Endothelial cell of umbilical vein (primary cell): ENCODE measurements around the gene PRR20B. TPM values are rescaled to one million over a fixed set of nuclear protein-coding genes. Genes with fewer than 3 reads are reported as not detected.

Source experiments
- BruUV-seq: library from RNA; stranded (reverse); fragments of 400-500 nt; replicated peaks from 2 replicates; lab custom pipeline; 2021; lab: Mats Ljungman, UMichigan
- CTCF ChIA-PET: fragments of 300-600, 350-600 bp; sonication (Branson Sonifier 250); formaldehyde crosslinking; loops from one replicate; lab custom pipeline; 2021; ENCODE audit warnings: antibody characterized with exemption, inconsistent platforms; lab: Charles Lee
- POLR2A ChIA-PET: fragments of 300-600, 350-600 bp; sonication (Branson Sonifier 250); formaldehyde crosslinking; loops from one replicate; lab custom pipeline; 2021; ENCODE audit warnings: antibody characterized with exemption, inconsistent platforms; lab: Charles Lee
- DNase-seq: peaks from one replicate; pipeline ENCODE4 v3.0.0-alpha.2; 2011; ENCODE audit warnings: low read depth, low spot score
- FAIRE-seq: peaks from 2 replicates; lab custom pipeline; 2011; peaks lifted over from hg19 to GRCh38; lab: Jason Lieb, UNC
- H2AFZ ChIP-seq: 2 replicates; pipeline ENCODE4 v1.6.0; 2012; ENCODE audit warnings: low read depth, low read length, control low read depth, inconsistent platforms
- H3K27ac ChIP-seq: 2 replicates; pipeline ENCODE4 v1.5.1; 2011; ENCODE audit warnings: low read depth, mild to moderate bottlenecking, control low read depth, low read length, moderate library complexity; ENCODE audit not compliant: insufficient read depth
- H3K27me3 ChIP-seq, 2 experiments: 2 replicates each; pipeline versions ENCODE4 v1.6.0 to v1.6.1; 2011; ENCODE audit warnings: low read length in 2 of 2, mixed read lengths in 1 of 2; ENCODE audit not compliant: control insufficient read depth in 2 of 2, insufficient read depth in 2 of 2
- H3K36me3 ChIP-seq, 2 experiments: 2 replicates in 1 of 2; 3 replicates in 1 of 2; pipeline ENCODE4 v1.5.1; 2011; ENCODE audit warnings: low read length in 2 of 2, mild to moderate bottlenecking in 1 of 2, moderate library complexity in 1 of 2; ENCODE audit not compliant: control insufficient read depth in 2 of 2, insufficient read depth in 2 of 2; ENCODE audit errors: extremely low read depth in 1 of 2
- H3K4me1 ChIP-seq: 3 replicates; pipeline ENCODE4 v1.5.1; 2011; ENCODE audit warnings: mild to moderate bottlenecking, low read length; ENCODE audit not compliant: control insufficient read depth, insufficient read depth; ENCODE audit errors: extremely low read depth
- H3K4me2 ChIP-seq: 2 replicates; pipeline ENCODE4 v1.6.1; 2011; ENCODE audit warnings: low read length, control low read depth, mixed read lengths; ENCODE audit not compliant: insufficient read depth
- H3K4me3 ChIP-seq, 3 experiments: fragments of 200-600 bp in 1 of 3; sonication (generic), shearing (Covaris generic) in 1 of 3; replicated peaks in 1 of 3; 2 replicates each; pipeline ENCODE4 v1.5.1; 2011 to 2016; ENCODE audit warnings: control low read depth in 3 of 3, low read length in 3 of 3, mild to moderate bottlenecking in 2 of 3, inconsistent platforms in 1 of 3, low read depth in 1 of 3, moderate library complexity in 1 of 3; ENCODE audit not compliant: insufficient read depth in 1 of 3
- H3K79me2 ChIP-seq: 2 replicates; pipeline ENCODE4 v1.6.0; 2012; ENCODE audit warnings: low read length, inconsistent platforms; ENCODE audit not compliant: control insufficient read depth, insufficient read depth
- H3K9ac ChIP-seq: replicated peaks from 2 replicates; pipeline ENCODE3; 2011; ENCODE audit warnings: low read length, control low read depth; ENCODE audit not compliant: insufficient read depth; ENCODE audit errors: extremely low read depth
- H3K9me1 ChIP-seq: replicated peaks from 3 replicates; pipeline ENCODE4 v1.6.0; 2011; ENCODE audit warnings: mild to moderate bottlenecking, low read length; ENCODE audit not compliant: control insufficient read depth, insufficient read depth; ENCODE audit errors: extremely low read depth
- H3K9me3 ChIP-seq: replicated peaks from 2 replicates; pipeline ENCODE4 v1.5.1; 2012; ENCODE audit warnings: low read length, inconsistent platforms; ENCODE audit not compliant: control insufficient read depth, insufficient read depth
- H4K20me1 ChIP-seq: replicated peaks from 2 replicates; pipeline ENCODE3; 2011; ENCODE audit warnings: mild to moderate bottlenecking, low read length; ENCODE audit not compliant: control insufficient read depth, insufficient read depth; ENCODE audit errors: extremely low read depth
- CTCF ChIP-seq, 2 donors: IDR thresholded peaks; 1 replicate in 1 of 2; 2 replicates in 1 of 2; pipeline ENCODE4 v1.5.1; 2011; ENCODE audit warnings: low read length in 2 of 2, mild to moderate bottlenecking in 2 of 2, moderate library complexity in 2 of 2, control low read depth in 1 of 2, inconsistent platforms in 1 of 2, low read depth in 1 of 2; ENCODE audit not compliant: insufficient read depth in 1 of 2; ENCODE audit errors: extremely low read depth in 1 of 2
- EZH2 ChIP-seq: IDR thresholded peaks from 2 replicates; pipeline ENCODE4 v1.6.1; 2012; ENCODE audit warnings: borderline replicate concordance, low read depth, mild to moderate bottlenecking, moderate library complexity, low read length, inconsistent platforms; ENCODE audit not compliant: severe bottlenecking
- FOS ChIP-seq: IDR thresholded peaks from 2 replicates; pipeline ENCODE4 v1.6.1; 2011; ENCODE audit warnings: mild to moderate bottlenecking, low read length, moderate library complexity, borderline replicate concordance; ENCODE audit not compliant: insufficient read depth
- GATA2 ChIP-seq: IDR thresholded peaks from 2 replicates; pipeline ENCODE4 v1.7.0; 2011; ENCODE audit warnings: low read depth, mild to moderate bottlenecking, moderate library complexity, mixed read lengths, low read length; ENCODE audit not compliant: insufficient read length, insufficient read depth
- JUN ChIP-seq: IDR thresholded peaks from 2 replicates; pipeline ENCODE4 v1.6.1; 2011; ENCODE audit warnings: borderline replicate concordance, low read depth; ENCODE audit not compliant: insufficient read length, insufficient read depth
- MAX ChIP-seq: IDR thresholded peaks from 2 replicates; pipeline ENCODE4 v1.6.1; 2011; ENCODE audit not compliant: insufficient read depth, insufficient read length
- MYC ChIP-seq: IDR thresholded peaks from one replicate; pipeline ENCODE4 v1.6.1; 2011; ENCODE audit warnings: mild to moderate bottlenecking, low read depth, low read length
- POLR2A ChIP-seq: IDR thresholded peaks from 2 replicates; pipeline ENCODE4 v1.6.1; 2012; ENCODE audit warnings: low read depth, mild to moderate bottlenecking, control low read depth, low read length
- POLR2AphosphoS5 ChIP-seq: IDR thresholded peaks from 2 replicates; pipeline ENCODE4 v1.6.1; 2012; ENCODE audit warnings: low read depth, mild to moderate bottlenecking, control low read depth, low read length, moderate library complexity; ENCODE audit not compliant: insufficient read depth
- dilution Hi-C: fragments of 300-500 bp; cut with MboI; formaldehyde crosslinking; loops from one replicate; pipeline ENCODE4 v1.15.0; 2019; ENCODE audit warnings: low sequenced_read_pairs; ENCODE audit not compliant: extremely low pct_ligation_motif_present
- intact Hi-C: fragments of 100-400 bp; cut with micrococcal nuclease; formaldehyde crosslinking; loops from one replicate; pipeline ENCODE4 v1.10.0; 2022
- polyA plus RNA-seq, 4 experiments: library from polyadenylated mRNA; depleted of rRNA in 3 of 4; stranded (reverse) in 3 of 4; unstranded in 1 of 4; fragments of >200 nt; gene quantifications; 2 replicates each; pipeline versions ENCODE4 v1.2.1 to v1.2.3, GENCODE V29; 2011 to 2012; ENCODE audit warnings: missing spikeins in 1 of 4
- total RNA-seq: library from RNA; stranded (reverse); gene quantifications from 2 replicates; pipeline ENCODE4 v1.2.3, GENCODE V29; 2021

PRR20B gene
- total and polyA plus RNA-seq, 2 donors (not counting 3 experiments of a cell fraction or from before 2014, with no cell fraction given) = not detected

- no peaks in the 10 kb centered on the region for H3K36me3 ChIP-seq
- no peaks in the 10 kb centered on the region for H4K20me1 ChIP-seq
- H3K9me1 ChIP-seq = no peaks in the 10 kb centered on the region
- H2AFZ ChIP-seq = no peak overlapping the region
- no peak for TF ChIP-seq CTCF (IDR thresholded peaks at IDR 0.05; ENCODE audit: extremely low read depth in 1 of 2, insufficient read depth in 1 of 2, low read depth in 1 of 2, low read length in 2 of 2)
- no peak for TF ChIP-seq GATA2
- TF ChIP-seq POLR2A = no peak
- no peak for TF ChIP-seq POLR2AphosphoS5
- TF ChIP-seq EZH2 = no peak
- no peak for TF ChIP-seq FOS
- no peak for TF ChIP-seq MAX
- no peak for TF ChIP-seq MYC
- TF ChIP-seq JUN = no peak
- no peak overlapping the region for H3K4me3 ChIP-seq
- no TSS peak for BruUV-seq
- no peak overlapping the region for H3K27ac ChIP-seq
- H3K79me2 ChIP-seq = no peaks in the 10 kb centered on the region
- ChIA-PET CTCF (no interaction called here), POLR2A (no interaction called here)
- H3K4me2 ChIP-seq = no peak overlapping the region
- DNase-seq = no peak
- H3K9me3 ChIP-seq = no peaks in the 10 kb centered on the region
- intact Hi-C loops (no loop called here), dilution Hi-C loops (no loop called here)
- H3K4me1 ChIP-seq = no peaks in the 10 kb centered on the region
- no peak for FAIRE-seq
- H3K27me3 ChIP-seq = no peaks in the 10 kb centered on the region
- H3K9ac ChIP-seq = no peak overlapping the region
Measured at GRCh38 chr13:57136093-57136492, 11.2 kb upstream of the PRR20B start.
